Bone marrow (tissue), 2 donors: ENCODE results near the gene IGFLR1.
"Not testable (repeated sequence)": the region's sequence is repeated elsewhere in the genome, so short reads cannot be mapped to it uniquely, and the experiment has no call there.

Source experiments
- DNase-seq, 2 donors: peaks; one replicate each; lab custom pipeline; 2025; lab: John Stamatoyannopoulos, UW

IGFLR1 gene

DNA sequence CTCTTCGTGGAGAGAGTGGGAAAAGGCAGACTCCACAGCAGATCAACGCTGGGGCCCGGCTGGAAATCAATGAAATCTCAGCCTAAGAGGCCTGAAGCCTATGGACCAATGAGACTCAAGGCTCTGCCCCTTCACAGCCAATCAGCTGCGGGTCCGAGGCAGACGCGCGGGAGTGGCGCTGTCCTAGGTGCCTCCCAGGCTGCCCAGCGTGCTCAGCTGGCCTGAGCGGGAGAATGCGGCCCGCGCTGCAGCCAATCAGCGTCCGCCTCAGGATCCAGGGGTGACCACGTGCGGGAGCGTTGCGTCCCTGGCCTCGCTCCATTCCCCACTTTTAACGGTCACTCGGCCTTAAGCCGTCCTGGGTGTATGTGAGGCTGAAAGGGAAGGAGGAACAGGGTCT, 38.0 kb downstream of the IGFLR1 start, which contains the start of gene ZBTB32:
Gene ZBTB32 (plus strand): TSS at position 341 of the 400 bp plus-strand sequence. CDS start 10,069 bp downstream, outside the sequence.
- DNase-seq = no peak

DNA sequence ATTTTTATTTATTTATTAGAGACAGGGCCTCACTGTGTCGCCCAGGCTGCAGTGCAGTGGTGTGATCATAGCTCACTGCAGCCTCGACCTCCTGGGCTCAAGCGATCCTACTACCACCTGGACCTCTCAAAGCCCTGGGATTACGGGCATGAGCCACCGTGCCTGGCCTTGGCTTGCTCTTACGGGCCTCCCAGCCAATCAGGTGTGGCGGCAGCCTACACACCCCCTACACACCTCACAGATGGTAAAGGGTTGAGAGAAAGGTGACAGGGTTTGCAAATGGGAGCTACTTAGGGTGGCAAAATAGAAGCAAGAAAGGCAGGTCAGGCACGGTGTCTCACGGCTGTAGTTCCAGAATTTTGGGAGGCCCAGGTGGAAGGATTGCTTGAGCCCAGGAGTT, 38.9 kb downstream of the IGFLR1 start:
- DNase-seq = no peak

- peak; percentile 30 to 91 for DNase-seq
These were observed 39.8 kb downstream of the IGFLR1 start for GRCh38 chr19:35702223-35703012.

DNA sequence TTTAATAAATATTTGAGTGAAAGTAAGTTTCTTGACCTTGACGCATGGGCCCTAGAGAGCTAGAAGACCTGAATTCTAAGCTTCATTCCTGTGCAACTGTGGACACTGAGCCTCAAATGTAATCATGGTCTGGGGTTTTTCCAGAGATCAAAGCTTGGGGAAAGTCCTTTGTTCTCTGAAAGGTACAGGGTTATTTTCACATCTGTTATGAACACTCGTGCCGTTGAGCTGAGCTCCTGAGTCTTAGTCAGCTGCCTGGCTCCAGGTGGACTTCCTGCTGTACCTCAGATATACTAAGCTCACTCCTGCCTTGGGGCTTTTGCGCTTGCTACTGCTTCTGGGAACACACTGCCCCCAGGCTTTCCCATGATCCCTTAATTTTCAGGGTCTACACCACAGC, 45.4 kb downstream of the IGFLR1 start:
- no peak for DNase-seq

DNA sequence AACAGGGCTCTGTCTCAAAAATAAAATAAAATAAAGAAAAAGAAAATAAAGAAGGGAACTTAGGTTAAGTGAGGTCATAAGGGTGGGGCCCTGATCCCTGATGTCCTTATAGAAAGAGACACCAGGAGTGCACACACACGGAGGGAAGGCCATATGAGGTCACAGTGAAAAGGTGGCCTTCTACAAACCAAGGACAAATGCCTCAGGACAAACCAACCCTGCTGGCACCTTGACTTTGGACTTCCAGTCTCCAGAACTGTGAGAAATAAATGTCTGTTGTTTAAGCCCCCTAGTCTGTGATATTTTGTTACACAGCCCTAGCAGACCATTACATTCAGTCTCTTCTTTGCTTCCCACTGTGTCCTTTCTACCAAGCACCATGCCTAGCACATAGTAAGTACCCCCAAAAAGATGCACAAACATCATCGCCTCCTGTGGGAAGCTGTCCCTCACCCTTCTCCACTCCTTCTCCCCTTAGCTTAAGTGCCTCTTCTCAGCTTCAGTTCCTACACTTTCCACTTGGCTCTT, 46.3 kb downstream of the IGFLR1 start:
- no peak for DNase-seq

DNA sequence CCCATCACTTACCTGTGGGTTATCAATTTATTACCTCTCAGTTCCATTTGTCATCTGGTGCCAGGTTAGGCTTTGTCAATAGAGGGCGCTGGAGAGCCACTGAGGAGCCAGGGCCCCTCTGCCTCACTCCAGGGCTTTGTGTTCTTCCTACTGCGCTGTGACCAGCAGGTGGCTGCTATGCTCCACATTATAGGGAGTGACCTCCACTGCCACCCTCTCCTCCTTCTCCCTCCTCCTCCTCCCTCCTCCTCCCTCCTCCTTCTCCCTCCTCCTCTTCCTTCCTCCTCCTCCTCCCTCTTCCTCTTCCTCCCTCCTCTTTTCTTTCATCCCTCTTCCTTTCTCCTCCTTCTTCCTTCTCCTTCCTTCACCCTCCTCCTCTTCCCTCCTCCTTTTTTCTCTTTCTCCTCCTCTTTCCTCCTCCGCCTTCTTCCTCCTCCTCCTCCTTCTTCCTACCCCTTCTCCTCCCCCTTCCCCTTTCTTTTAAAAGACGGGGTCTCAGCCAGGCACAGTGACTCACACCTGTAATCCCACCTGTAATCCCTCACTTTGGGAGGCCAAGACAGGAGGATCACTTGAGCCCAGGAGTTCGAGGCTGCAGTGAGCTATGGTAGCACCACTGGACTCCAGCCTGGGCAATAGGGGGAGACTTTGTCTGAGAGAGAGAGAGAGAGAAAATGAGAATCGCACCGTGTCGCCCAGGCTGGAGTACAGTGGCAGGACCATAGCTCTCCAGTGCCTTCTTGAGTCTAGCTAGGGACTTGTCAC, 48.2 kb downstream of the IGFLR1 start:
- DNase-seq = peak; percentile 50 to 84

- DNase-seq = no peak
These were observed 48.8 kb downstream of the IGFLR1 start for GRCh38 chr19:35693422-35693821.

GRCh38 chr19:35692010-35692409, 50.2 kb downstream of the IGFLR1 start:
- DNase-seq = no peak

DNA sequence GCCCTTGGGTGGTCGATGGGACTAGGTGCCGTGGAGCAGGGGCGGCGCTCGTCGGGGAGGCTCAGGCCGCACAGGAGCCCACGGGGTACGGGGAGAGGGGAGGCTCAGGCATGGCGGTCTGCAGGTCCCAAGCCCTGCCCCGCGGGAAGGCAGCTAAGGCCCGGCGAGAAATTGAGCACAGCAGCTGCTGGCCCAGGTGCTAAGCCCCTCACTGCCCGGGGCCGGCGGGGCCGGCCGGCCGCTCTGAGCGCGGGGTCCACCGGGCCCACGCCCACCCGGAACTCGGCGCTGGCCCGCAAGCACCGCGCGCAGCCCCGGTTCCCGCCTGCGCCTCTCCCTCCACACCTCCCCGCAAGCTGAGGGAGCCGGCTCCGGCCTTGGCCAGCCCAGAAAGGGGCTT, 51.1 kb downstream of the IGFLR1 start:
- not testable (repeated sequence) for DNase-seq

DNA sequence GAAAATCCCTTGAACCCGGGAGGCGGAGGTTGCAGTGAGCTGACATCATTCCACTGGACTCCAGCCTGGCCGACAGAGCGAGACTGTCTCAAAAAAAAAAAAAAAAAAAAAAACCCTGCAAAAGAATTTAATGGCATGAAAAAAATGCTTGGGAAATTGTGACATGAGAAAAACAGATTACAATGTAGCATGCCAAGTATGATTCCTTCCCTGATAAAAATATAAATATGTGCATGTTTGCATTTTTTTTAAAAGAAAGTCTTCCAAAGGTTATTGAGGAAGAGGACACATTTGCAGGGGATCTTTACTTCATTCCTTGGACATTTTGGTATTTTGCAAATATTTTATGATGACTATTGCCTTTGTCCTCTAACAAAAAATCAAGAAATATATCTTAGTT, 52.4 kb downstream of the IGFLR1 start:
- no peak for DNase-seq
